H1 (cell line): ENCODE results near the gene SRF. TPM values are rescaled to one million over a fixed set of nuclear protein-coding genes. Genes with fewer than 3 reads are reported as not detected.

Source experiments
- CTCF ChIA-PET: fragments of 300-600 bp; sonication (Branson Sonifier 250); formaldehyde crosslinking; loops from one replicate; lab custom pipeline; 2021; ENCODE audit not compliant: partially characterized antibody; lab: Charles Lee
- POLR2A ChIA-PET: fragments of 300-600 bp; sonication (Branson Sonifier 250); formaldehyde crosslinking; loops from one replicate; lab custom pipeline; 2021; ENCODE audit warnings: inconsistent platforms; ENCODE audit not compliant: partially characterized antibody; lab: Charles Lee
- DNase-seq, 2 experiments: peaks; one replicate each; pipeline versions ENCODE4 v3.0.0 to v3.0.0-alpha.2; 2010 to 2022; ENCODE audit warnings: low spot score in 2 of 2, low read depth in 1 of 2, mixed read lengths in 1 of 2
- FAIRE-seq: peaks from 2 replicates; lab custom pipeline; 2011; peaks lifted over from hg19 to GRCh38; lab: Jason Lieb, UNC
- H2AFZ ChIP-seq: 2 replicates; pipeline ENCODE4 v1.8.1; 2012; ENCODE audit warnings: low read length, inconsistent platforms
- H2AK5ac ChIP-seq: 2 replicates; pipeline ENCODE4 v1.6.1; 2013; ENCODE audit warnings: low read depth, low read length
- H2BK120ac ChIP-seq: replicated peaks from 2 replicates; pipeline ENCODE3; 2013; ENCODE audit warnings: low read depth, low read length, inconsistent platforms
- H2BK12ac ChIP-seq: 2 replicates; pipeline ENCODE4 v1.6.1; 2013; ENCODE audit warnings: low read depth, low read length
- H2BK15ac ChIP-seq: 2 replicates; pipeline ENCODE4 v1.6.1; 2013; ENCODE audit warnings: low read length
- H2BK20ac ChIP-seq: 2 replicates; pipeline ENCODE4 v1.6.1; 2013; ENCODE audit warnings: low read length
- H2BK5ac ChIP-seq: 2 replicates; pipeline ENCODE4 v1.6.1; 2013; ENCODE audit warnings: low read depth, low read length
- H3K14ac ChIP-seq: 2 replicates; pipeline ENCODE4 v1.6.1; 2013; ENCODE audit warnings: inconsistent platforms; ENCODE audit not compliant: insufficient read length
- H3K18ac ChIP-seq: 2 replicates; pipeline ENCODE4 v1.6.1; 2013; ENCODE audit warnings: low read length; ENCODE audit errors: extremely low read depth
- H3K23ac ChIP-seq: 2 replicates; pipeline ENCODE4 v1.6.1; 2013; ENCODE audit warnings: inconsistent platforms; ENCODE audit not compliant: insufficient read length
- H3K23me2 ChIP-seq: 2 replicates; pipeline ENCODE4 v1.6.1; 2013; ENCODE audit warnings: low read depth, low read length
- H3K27ac ChIP-seq: 2 replicates; pipeline ENCODE4 v1.6.1; 2011; ENCODE audit warnings: low read depth, low read length, inconsistent platforms
- H3K27me3 ChIP-seq, 4 experiments: replicated peaks in 1 of 4; 1 replicate in 1 of 4; 2 replicates in 3 of 4; pipeline versions ENCODE4 v1.6.1 to v1.8.1; 2011 to 2013; ENCODE audit warnings: low read length in 3 of 4, mild to moderate bottlenecking in 3 of 4, inconsistent platforms in 2 of 4, mixed read lengths in 2 of 4, moderate library complexity in 1 of 4; ENCODE audit not compliant: control insufficient read depth in 3 of 4, insufficient read depth in 3 of 4; ENCODE audit errors: extremely low read depth in 1 of 4
- H3K36me3 ChIP-seq, 4 experiments: 2 replicates each; pipeline versions ENCODE4 v1.6.1 to v1.8.1; 2011 to 2013; ENCODE audit warnings: mild to moderate bottlenecking in 4 of 4, low read length in 3 of 4, moderate library complexity in 2 of 4, control low read depth in 1 of 4, inconsistent platforms in 1 of 4; ENCODE audit not compliant: insufficient read depth in 4 of 4, control insufficient read depth in 2 of 4
- H3K4ac ChIP-seq: replicated peaks from 2 replicates; pipeline ENCODE3; 2013; ENCODE audit warnings: low read length, low read depth, mixed read lengths, inconsistent platforms; ENCODE audit not compliant: insufficient read length
- H3K4me1 ChIP-seq, 4 experiments: replicated peaks in 1 of 4; 1 replicate in 1 of 4; 2 replicates in 3 of 4; pipeline versions ENCODE4 v1.6.1 to v1.8.1; 2011 to 2013; ENCODE audit warnings: low read length in 3 of 4, inconsistent platforms in 2 of 4, mixed read lengths in 1 of 4; ENCODE audit not compliant: insufficient read depth in 4 of 4, control insufficient read depth in 3 of 4
- H3K4me2 ChIP-seq, 2 experiments: 2 replicates each; pipeline versions ENCODE4 v1.6.1 to v1.8.1; 2011 to 2013; ENCODE audit warnings: low read depth in 2 of 2, low read length in 2 of 2, control low read depth in 1 of 2, inconsistent platforms in 1 of 2, mild to moderate bottlenecking in 1 of 2; ENCODE audit not compliant: insufficient read depth in 1 of 2
- H3K4me3 ChIP-seq, 4 experiments: fragments of 200-600, 300-600 bp in 1 of 4; sonication (generic), shearing (Covaris generic), sonication (Bioruptor Twin) in 1 of 4; 2 replicates each; pipeline versions ENCODE4 v1.5.1 to v1.8.1; 2011 to 2016; ENCODE audit warnings: low read length in 4 of 4, low read depth in 3 of 4, control low read depth in 2 of 4, inconsistent platforms in 2 of 4, mild to moderate bottlenecking in 2 of 4, mixed read lengths in 1 of 4, moderate library complexity in 1 of 4; ENCODE audit not compliant: insufficient read depth in 2 of 4; ENCODE audit errors: extremely low read depth in 1 of 4
- H3K56ac ChIP-seq: replicated peaks from 2 replicates; pipeline ENCODE3; 2013; ENCODE audit warnings: low read depth, mild to moderate bottlenecking, mixed read lengths, low read length, inconsistent platforms; ENCODE audit not compliant: insufficient read length
- H3K79me1 ChIP-seq: 2 replicates; pipeline ENCODE4 v1.6.1; 2013; ENCODE audit warnings: low read depth, low read length, control low read depth
- H3K79me2 ChIP-seq, 2 experiments: 2 replicates each; pipeline versions ENCODE4 v1.6.1 to v1.8.1; 2012 to 2013; ENCODE audit warnings: low read length in 2 of 2, mild to moderate bottlenecking in 2 of 2, inconsistent platforms in 1 of 2; ENCODE audit not compliant: insufficient read depth in 2 of 2, control insufficient read depth in 1 of 2
- H3K9ac ChIP-seq, 4 experiments: replicated peaks in 1 of 4; 1 replicate in 1 of 4; 2 replicates in 3 of 4; pipeline versions ENCODE4 v1.6.1 to v1.8.1; 2011 to 2013; ENCODE audit warnings: low read depth in 3 of 4, low read length in 3 of 4, control low read depth in 2 of 4, mild to moderate bottlenecking in 2 of 4, moderate library complexity in 2 of 4, inconsistent platforms in 1 of 4; ENCODE audit errors: extremely low read depth in 1 of 4
- H3K9me3 ChIP-seq, 2 experiments: 2 replicates each; pipeline versions ENCODE4 v1.6.1 to v1.8.1; 2012 to 2013; ENCODE audit warnings: mild to moderate bottlenecking in 2 of 2, moderate library complexity in 2 of 2, control low read depth in 1 of 2, inconsistent platforms in 1 of 2, low read depth in 1 of 2, low read length in 1 of 2, mixed read lengths in 1 of 2; ENCODE audit not compliant: insufficient read depth in 2 of 2
- H4K20me1 ChIP-seq, 2 experiments: replicated peaks in 1 of 2; 2 replicates each; pipeline versions ENCODE3 to v1.8.1; 2011 to 2013; ENCODE audit warnings: inconsistent platforms in 2 of 2, low read length in 2 of 2, mild to moderate bottlenecking in 1 of 2; ENCODE audit not compliant: insufficient read depth in 2 of 2, control insufficient read depth in 1 of 2
- H4K5ac ChIP-seq: 2 replicates; pipeline ENCODE4 v1.6.1; 2013; ENCODE audit warnings: low read length, low read depth, mixed read lengths, inconsistent platforms; ENCODE audit not compliant: insufficient read length
- H4K8ac ChIP-seq: 2 replicates; pipeline ENCODE4 v1.8.0; 2013; ENCODE audit warnings: mild to moderate bottlenecking, moderate library complexity, low read length, inconsistent platforms; ENCODE audit not compliant: insufficient read depth; ENCODE audit errors: extremely low read depth
- H4K91ac ChIP-seq: replicated peaks from 2 replicates; pipeline ENCODE3; 2013; ENCODE audit warnings: low read length, mixed read lengths, inconsistent platforms; ENCODE audit not compliant: insufficient read length
- WGBS, 2 experiments: shearing (Covaris generic) in 1 of 2; methylation state at CpG; one replicate each; pipeline versions ENCODE4 v1.1.6 to v1.1.7; 2013 to 2015; ENCODE audit warnings: low lambda C conversion rate in 2 of 2, mixed read lengths in 2 of 2, inconsistent platforms in 1 of 2, low coverage in 1 of 2, missing lambda C conversion rate in 1 of 2; ENCODE audit not compliant: insufficient replicate concordance in 2 of 2, insufficient coverage in 1 of 2, insufficient read length in 1 of 2; ENCODE audit errors: extremely low coverage in 1 of 2, missing lambda C conversion rate in 1 of 2; 5-methylcytosine and 5-hydroxymethylcytosine counted together
- polyA plus RNA-seq, 7 experiments: library from polyadenylated mRNA; depleted of rRNA in 3 of 7; stranded (reverse) in 5 of 7; unstranded in 2 of 7; fragments of >200 nt in 5 of 7; fragments of 200-250 nt in 2 of 7; gene quantifications; 1 replicate in 5 of 7; 2 replicates in 1 of 7; 4 replicates in 1 of 7; pipeline versions ENCODE4 v1.2.1 to v1.2.3, GENCODE V29; 2011 to 2013; ENCODE audit warnings: missing spikeins in 2 of 7, mixed read lengths in 2 of 7
- total RNA-seq: library from RNA; stranded (reverse); fragmentation: NEBNext Ultra II Directional; extraction: Animal tissue kit (Norgen Biotek cat#: 25700); gene quantifications from 2 replicates; pipeline ENCODE4 v1.2.1, GENCODE V29; 2021

The SRF gene
- total and polyA plus RNA-seq, 2 of the 8 experiments (the other 6 are each of a cell fraction or from before 2014, with no cell fraction given), result 49.0 to 69.5 TPM

DNA sequence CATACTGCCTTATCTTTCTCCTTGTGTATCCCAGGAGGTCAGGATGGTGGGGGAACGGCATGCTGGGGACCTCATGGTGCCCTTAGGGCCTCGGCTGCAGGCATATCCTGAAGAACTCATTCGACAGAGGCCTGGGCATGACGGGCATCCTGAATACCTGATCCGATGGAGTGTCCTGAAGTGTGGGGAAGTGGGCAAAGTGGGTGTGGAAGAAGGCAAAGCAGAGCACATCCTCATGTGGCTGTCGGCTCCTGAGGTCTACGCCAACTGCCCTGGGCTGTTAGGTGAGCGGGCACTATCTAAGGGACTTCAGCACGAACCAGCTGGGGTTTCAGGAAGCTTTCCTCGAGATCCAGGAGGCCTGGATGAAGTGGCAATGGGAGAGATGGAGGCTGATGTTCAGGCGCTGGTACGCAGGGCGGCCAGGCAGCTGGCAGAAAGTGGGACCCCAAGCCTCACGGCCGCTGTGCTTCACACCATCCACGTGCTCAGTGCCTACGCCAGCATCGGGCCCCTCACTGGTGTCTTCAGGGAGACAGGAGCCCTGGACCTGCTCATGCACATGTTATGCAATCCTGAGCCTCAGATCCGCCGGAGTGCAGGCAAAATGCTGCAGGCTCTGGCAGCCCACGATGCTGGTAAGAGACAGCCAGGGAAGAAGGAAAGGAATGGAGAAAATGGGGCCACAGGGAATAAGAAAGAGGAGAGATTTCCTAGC, 13.4 kb downstream of the SRF start:
- H3K9me3 ChIP-seq, result no peaks in the 10 kb centered on the region
- peak overlapping the region; percentile 66; the same call in 1 of the 2 replicates for H4K8ac ChIP-seq
- no peak overlapping the region for H2BK15ac ChIP-seq
- no peak overlapping the region for H3K23ac ChIP-seq
- no peak overlapping the region for H3K4ac ChIP-seq
- no peaks in the 10 kb centered on the region for H3K79me1 ChIP-seq
- H3K36me3 ChIP-seq, result peaks cover 0 to 3% (median 1%) of the 10 kb centered on the region in 4 experiments; a peak in 4 of 8 replicates
- H3K56ac ChIP-seq, result no peak overlapping the region
- no peak overlapping the region for H3K14ac ChIP-seq
- no peak overlapping the region for H3K27ac ChIP-seq
- H3K9ac ChIP-seq, result no peak overlapping the region
- no peaks in the 10 kb centered on the region for H4K20me1 ChIP-seq
- H2BK120ac ChIP-seq, result no peak overlapping the region
- 94% methylated on average over 21 of the region's 21 CpGs; no CpG with 5 or more reads in 1 of the 2 experiments for WGBS, 2 experiments
- no peak overlapping the region for H3K4me2 ChIP-seq
- no peaks in the 10 kb centered on the region; a peak in 1 of 7 replicates for H3K27me3 ChIP-seq
- POLR2A ChIA-PET, result interaction anchor here (1.1 to 2.9 kb wide), 3 partner anchors 10 to 54 kb away, joined by 3 to 16 read pairs (median 9); partner anchors contain the start of gene SRF
- H2BK20ac ChIP-seq, result 0 out of 2 replicates have a peak overlapping the region, but pooled peaks have one; percentile 48
- no peak for DNase-seq
- H3K79me2 ChIP-seq, result no peaks in the 10 kb centered on the region
- H3K18ac ChIP-seq, result no peak overlapping the region
- H2BK5ac ChIP-seq, result no peak overlapping the region; the same call in 1 of the 2 replicates
- CTCF ChIA-PET, result no interaction called here
- no peak overlapping the region for H2BK12ac ChIP-seq
- no peak overlapping the region for H2AK5ac ChIP-seq
- no peak overlapping the region for H2AFZ ChIP-seq
- no peak overlapping the region for H4K91ac ChIP-seq
- H4K5ac ChIP-seq, result no peak overlapping the region
- peaks cover 0 to 3% (median 1%) of the 10 kb centered on the region in 4 experiments; a peak in 1 of 7 replicates for H3K4me1 ChIP-seq
- no peak for FAIRE-seq
- no peak overlapping the region for H3K4me3 ChIP-seq
- peaks cover 8% of the 10 kb centered on the region for H3K23me2 ChIP-seq
